SK-N-SH treated with all-trans-retinoic acid at 6 μM for 48 hours (cell line): ENCODE results near the gene KIF2A.

Experiments used
- ARNTL ChIP-seq: fragments of 450-650 bp; formaldehyde crosslinking; IDR thresholded peaks from 2 replicates; pipeline ENCODE4 v1.5.0; 2020; ENCODE audit warnings: low read depth, mild to moderate bottlenecking, moderate library complexity, borderline replicate concordance
- CREB5 ChIP-seq: fragments of 250-450 bp; sonication (Bioruptor Pico); IDR thresholded peaks from 2 replicates; pipeline ENCODE4 v1.5.1; 2020; ENCODE audit warnings: low read depth, mild to moderate bottlenecking, moderate library complexity
- TF ChIP-seq, protein P1 (sequence below): fragments of 250-450 bp; sonication (Bioruptor Pico); IDR thresholded peaks from 2 replicates; pipeline ENCODE4 v1.8.0; 2020; ENCODE audit warnings: mild to moderate bottlenecking, moderate library complexity, borderline replicate concordance

- TF ChIP-seq ARNTL (CRISPR knock-in tag) (no peak), CREB5 (CRISPR knock-in tag) (no peak)
- TF ChIP-seq, protein P1, sequence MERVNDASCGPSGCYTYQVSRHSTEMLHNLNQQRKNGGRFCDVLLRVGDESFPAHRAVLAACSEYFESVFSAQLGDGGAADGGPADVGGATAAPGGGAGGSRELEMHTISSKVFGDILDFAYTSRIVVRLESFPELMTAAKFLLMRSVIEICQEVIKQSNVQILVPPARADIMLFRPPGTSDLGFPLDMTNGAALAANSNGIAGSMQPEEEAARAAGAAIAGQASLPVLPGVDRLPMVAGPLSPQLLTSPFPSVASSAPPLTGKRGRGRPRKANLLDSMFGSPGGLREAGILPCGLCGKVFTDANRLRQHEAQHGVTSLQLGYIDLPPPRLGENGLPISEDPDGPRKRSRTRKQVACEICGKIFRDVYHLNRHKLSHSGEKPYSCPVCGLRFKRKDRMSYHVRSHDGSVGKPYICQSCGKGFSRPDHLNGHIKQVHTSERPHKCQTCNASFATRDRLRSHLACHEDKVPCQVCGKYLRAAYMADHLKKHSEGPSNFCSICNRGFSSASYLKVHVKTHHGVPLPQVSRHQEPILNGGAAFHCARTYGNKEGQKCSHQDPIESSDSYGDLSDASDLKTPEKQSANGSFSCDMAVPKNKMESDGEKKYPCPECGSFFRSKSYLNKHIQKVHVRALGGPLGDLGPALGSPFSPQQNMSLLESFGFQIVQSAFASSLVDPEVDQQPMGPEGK, result no peak
Observed at GRCh38 chr5:62258654-62259053, 47.4 kb upstream of the KIF2A start.
